ENCODE data around the gene OR6C2. TPM values are rescaled to one million over a fixed set of nuclear protein-coding genes. Genes with fewer than 3 reads are reported as not detected.

Gene OR6C2
- total RNA-seq, 1 donor from 2014 or later = not detected

GRCh38 chr12:55501601-55502000, 57.7 kb downstream of the OR6C2 start:
- no peak for DNase-seq
- H3K27ac ChIP-seq = no peak overlapping the region
- H3K9me3 ChIP-seq = no peaks in the 10 kb centered on the region
- no peak for TF ChIP-seq CTCF (IDR thresholded peaks at IDR 0.05)
- intact Hi-C loops (cut with DNase I) = no loop called here
- H3K4me1 ChIP-seq = no peaks in the 10 kb centered on the region
- H3K4me3 ChIP-seq = no peak overlapping the region
- H3K36me3 ChIP-seq = no peaks in the 10 kb centered on the region
- ATAC-seq = no peak
- no peaks in the 10 kb centered on the region for H3K27me3 ChIP-seq

Other genes starting within 250 kb of the OR6C2 start
- gene OR10A7, start 223.1 kb upstream of the OR6C2 start, total RNA-seq = not detected
- gene OR6C74, start 199.5 kb upstream of the OR6C2 start, total RNA-seq = not detected
- gene OR6C6, start 147.5 kb upstream of the OR6C2 start, total RNA-seq = not detected
- gene OR6C1, start 129.7 kb upstream of the OR6C2 start, total RNA-seq = not detected
- gene OR6C3, start 113.3 kb upstream of the OR6C2 start, total RNA-seq = not detected
- not detected for gene OR6C75, start 81.1 kb upstream of the OR6C2 start, total RNA-seq
- gene OR6C65, start 43.5 kb upstream of the OR6C2 start, total RNA-seq = not detected
- not detected for gene OR6C76, start 17.8 kb upstream of the OR6C2 start, total RNA-seq
- not detected for gene OR6C70, start 26.1 kb downstream of the OR6C2 start, total RNA-seq
- gene OR6C68, start 48.3 kb downstream of the OR6C2 start, total RNA-seq = not detected
- gene OR6C4, start 105.5 kb downstream of the OR6C2 start, total RNA-seq = not detected
- not detected for gene OR2AP1, start 128.4 kb downstream of the OR6C2 start, total RNA-seq
- not detected for gene OR10P1, start 192.8 kb downstream of the OR6C2 start, total RNA-seq

Data from upper lobe of right lung (tissue), 1 donor.